ENCODE measurements around the gene RAB23. TPM values are rescaled to one million over a fixed set of nuclear protein-coding genes. Genes with fewer than 3 reads are reported as not detected.

Gene RAB23
- total RNA-seq, 2 donors from 2014 or later, result 20.4 to 22.3 TPM

DNA sequence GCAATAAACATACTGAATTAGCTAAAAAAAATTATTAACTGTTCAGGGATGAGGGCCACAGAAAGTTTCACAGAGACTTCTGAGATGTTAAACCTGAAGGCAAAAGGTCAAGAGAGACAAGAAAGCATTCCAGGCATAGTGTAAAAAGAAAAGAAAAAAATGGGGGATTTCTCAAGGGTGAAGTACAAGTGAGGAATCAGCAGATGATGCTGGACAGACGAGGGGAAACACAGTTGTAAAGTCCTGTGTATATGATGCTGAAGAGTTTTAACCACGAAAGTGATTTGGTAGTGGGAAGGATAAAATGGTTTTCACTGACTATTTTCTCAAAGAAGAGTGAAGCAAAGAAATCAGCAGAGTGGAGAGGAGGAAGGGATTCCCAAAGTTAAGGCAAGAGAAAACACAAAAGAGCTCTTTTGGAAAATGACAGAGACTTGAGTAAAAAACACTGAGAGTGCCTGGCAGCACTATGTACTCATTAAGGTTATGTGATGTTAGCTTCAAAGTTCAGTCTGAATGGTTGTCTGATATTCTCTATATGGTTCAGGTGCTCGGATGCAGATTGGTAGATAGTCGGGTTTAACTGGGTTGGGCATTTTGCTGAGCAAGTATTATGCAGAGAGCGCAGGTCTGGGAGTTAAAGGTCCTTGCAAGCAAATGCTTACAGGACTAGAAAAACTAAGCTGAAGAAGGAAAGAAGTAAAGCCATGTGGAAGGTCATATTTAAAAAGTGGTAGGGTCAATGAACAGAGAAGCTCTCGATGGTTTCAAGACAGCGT, 16.4 kb downstream of the RAB23 start:
- WGBS, result 86% methylated on average over 7 of the region's 7 CpGs
- Histone ChIP-seq H3K4me3 (no peak overlapping the region), H3K36me3 (no peaks in the 10 kb centered on the region), H3K27me3 (replicated peaks; ENCODE audit: insufficient read depth) (no peaks in the 10 kb centered on the region), H3K27ac (no peak overlapping the region), H3K4me1 (replicated peaks) (no peaks in the 10 kb centered on the region), H3K9me3 (no peaks in the 10 kb centered on the region)
- DNase-seq (ENCODE audit: low spot score), result no peak
- TF ChIP-seq CTCF (IDR thresholded peaks at IDR 0.05), result no peak
- no peak for TF ChIP-seq POLR2AphosphoS5 (IDR thresholded peaks at IDR 0.05)
- no peak for TF ChIP-seq POLR2A (IDR thresholded peaks at IDR 0.05)
- intact Hi-C loops (cut with DNase I), result no loop called here

- intact Hi-C loops (cut with DNase I), result no loop called here
- no peak for DNase-seq (ENCODE audit: low spot score)
- TF ChIP-seq POLR2AphosphoS5 (IDR thresholded peaks at IDR 0.05) (no peak), POLR2A (IDR thresholded peaks at IDR 0.05) (no peak), CTCF (IDR thresholded peaks at IDR 0.05) (no peak)
- H3K4me1 ChIP-seq (replicated peaks), result peaks cover 6% of the 10 kb centered on the region
- no peak overlapping the region for H3K27ac ChIP-seq
- H3K4me3 ChIP-seq, result no peak overlapping the region
- WGBS, result 57% methylated on average over 1 of the region's 1 CpG
- no peaks in the 10 kb centered on the region for H3K27me3 ChIP-seq (replicated peaks; ENCODE audit: insufficient read depth)
- H3K9me3 ChIP-seq, result no peaks in the 10 kb centered on the region
- no peaks in the 10 kb centered on the region for H3K36me3 ChIP-seq
Observed at GRCh38 chr6:57201718-57202117, 20.4 kb downstream of the RAB23 start.

DNA sequence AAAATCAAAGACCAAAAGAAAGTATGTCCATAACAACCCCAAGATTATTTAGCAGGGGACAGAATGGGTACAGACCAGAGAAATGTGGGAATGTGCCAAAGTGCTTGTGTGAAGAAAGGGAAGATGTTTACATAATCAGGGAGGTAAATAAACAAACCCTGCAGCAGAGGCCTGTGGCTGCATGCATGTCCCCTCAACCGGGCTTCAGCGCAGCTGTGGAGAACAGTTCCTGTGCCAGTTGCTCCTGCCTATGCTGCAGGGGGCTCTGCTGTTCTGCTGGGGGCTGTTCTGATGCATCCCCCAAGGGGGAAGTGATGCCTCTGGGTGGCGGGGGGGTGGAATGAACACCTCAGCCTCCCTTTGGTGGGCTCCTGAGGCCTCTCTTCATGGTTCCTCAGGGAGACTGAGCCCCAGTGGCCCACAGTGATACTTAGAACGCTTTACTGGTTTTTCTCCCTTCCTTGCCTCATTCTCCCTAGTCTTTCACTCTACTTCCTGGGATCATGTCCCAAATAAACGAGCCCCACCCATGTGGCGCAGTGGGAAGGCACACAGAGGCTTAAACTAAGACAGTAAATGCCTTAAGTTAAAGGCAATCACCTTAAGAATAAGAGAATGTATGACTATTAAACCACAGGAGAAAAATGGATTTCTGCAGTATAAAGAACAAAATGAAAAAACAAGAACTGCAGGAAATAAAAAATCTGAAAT, 23.0 kb downstream of the RAB23 start:
- peaks cover 6% of the 10 kb centered on the region for H3K4me1 ChIP-seq (replicated peaks)
- H3K36me3 ChIP-seq, result no peaks in the 10 kb centered on the region
- H3K9me3 ChIP-seq, result no peaks in the 10 kb centered on the region
- intact Hi-C loops (cut with DNase I), result no loop called here
- H3K27ac ChIP-seq, result peak overlapping the region; percentile 49 to 55
- peak; percentile 56 for DNase-seq (ENCODE audit: low spot score)
- no peak overlapping the region for H3K4me3 ChIP-seq
- no peaks in the 10 kb centered on the region for H3K27me3 ChIP-seq (replicated peaks; ENCODE audit: insufficient read depth)
- no peak for TF ChIP-seq CTCF (IDR thresholded peaks at IDR 0.05)
- TF ChIP-seq POLR2AphosphoS5 (IDR thresholded peaks at IDR 0.05), result peak; percentile 51
- WGBS, result 40% methylated on average over 6 of the region's 6 CpGs

GRCh38 chr6:57195457-57195856, 26.6 kb downstream of the RAB23 start:
- Histone ChIP-seq H3K27ac (no peak overlapping the region), H3K9me3 (no peaks in the 10 kb centered on the region), H3K4me1 (replicated peaks) (peaks cover 6% of the 10 kb centered on the region), H3K27me3 (replicated peaks; ENCODE audit: insufficient read depth) (no peaks in the 10 kb centered on the region), H3K4me3 (no peak overlapping the region), H3K36me3 (no peaks in the 10 kb centered on the region)
- intact Hi-C loops (cut with DNase I), result no loop called here
- TF ChIP-seq POLR2AphosphoS5 (IDR thresholded peaks at IDR 0.05) (no peak), CTCF (IDR thresholded peaks at IDR 0.05) (no peak), POLR2A (IDR thresholded peaks at IDR 0.05) (no peak)
- 65% methylated on average over 2 of the region's 2 CpGs for WGBS
- DNase-seq (ENCODE audit: low spot score), result no peak
